Osteoblast (primary cell): Measurements from ENCODE around the gene ADAM10. TPM values are rescaled to one million over a fixed set of nuclear protein-coding genes. Genes with fewer than 3 reads are reported as not detected.

Experiments
- DNase-seq: peaks from one replicate; pipeline ENCODE4 v3.0.0; 2011; ENCODE audit warnings: low spot score, mixed read lengths; ENCODE audit not compliant: insufficient read length; ENCODE audit errors: missing footprints
- H2AFZ ChIP-seq: 2 replicates; pipeline ENCODE4 v1.6.0; 2011; ENCODE audit warnings: mild to moderate bottlenecking, low read length
- H3K27ac ChIP-seq: 2 replicates; pipeline ENCODE4 v1.5.1; 2011; ENCODE audit warnings: mild to moderate bottlenecking, low read depth, low read length, moderate library complexity
- H3K27me3 ChIP-seq: 2 replicates; pipeline ENCODE4 v1.6.0; 2012; ENCODE audit warnings: mild to moderate bottlenecking, control low read depth, inconsistent platforms, low read length, moderate library complexity; ENCODE audit not compliant: insufficient read depth
- H3K36me3 ChIP-seq: 2 replicates; pipeline ENCODE4 v1.5.1; 2011; ENCODE audit warnings: mild to moderate bottlenecking, low read length, control low read depth, moderate library complexity; ENCODE audit not compliant: insufficient read depth
- H3K4me1 ChIP-seq: 2 replicates; pipeline ENCODE4 v1.5.1; 2011; ENCODE audit warnings: mild to moderate bottlenecking, low read length, control low read depth, moderate library complexity; ENCODE audit not compliant: insufficient read depth
- H3K4me2 ChIP-seq: 2 replicates; pipeline ENCODE4 v1.6.0; 2011; ENCODE audit warnings: mild to moderate bottlenecking, low read length; ENCODE audit not compliant: insufficient read depth
- H3K4me3 ChIP-seq: fragments of 200-600 bp; sonication (generic); 3 replicates; pipeline ENCODE4 v1.5.1; 2012; ENCODE audit warnings: mild to moderate bottlenecking, low read length, inconsistent platforms; ENCODE audit not compliant: insufficient read depth
- H3K79me2 ChIP-seq: 2 replicates; pipeline ENCODE4 v1.6.0; 2012; ENCODE audit warnings: mild to moderate bottlenecking, low read length, control low read depth, inconsistent platforms; ENCODE audit not compliant: insufficient read depth
- H3K9me3 ChIP-seq: 2 replicates; pipeline ENCODE4 v1.5.1; 2011; ENCODE audit warnings: low read depth, low read length, control low read depth
- H4K20me1 ChIP-seq: 2 replicates; pipeline ENCODE4 v1.6.0; 2012; ENCODE audit warnings: mild to moderate bottlenecking, low read length, control low read depth; ENCODE audit not compliant: insufficient read depth
- CTCF ChIP-seq: IDR thresholded peaks from 2 replicates; pipeline ENCODE4 v1.5.1; 2011; ENCODE audit warnings: mild to moderate bottlenecking, low read depth, low read length, moderate library complexity; ENCODE audit errors: extremely low read depth
- total RNA-seq: library from RNA; depleted of rRNA; stranded (reverse); fragments of >200 nt; gene quantifications from 2 replicates; pipeline ENCODE4 v1.2.3, GENCODE V29; 2012

ADAM10 gene
- total RNA-seq, 1 donor, result 122 TPM

- peaks cover 4% of the 10 kb centered on the region for H3K36me3 ChIP-seq
- TF ChIP-seq CTCF, result no peak
- peak; percentile 0 for DNase-seq
These were observed 109.5 kb downstream of the ADAM10 start for GRCh38 chr15:58639992-58640391.

GRCh38 chr15:58639002-58639756, 110.3 kb downstream of the ADAM10 start:
- H4K20me1 ChIP-seq, result no peaks in the 10 kb centered on the region
- H3K9me3 ChIP-seq, result no peaks in the 10 kb centered on the region
- no peaks in the 10 kb centered on the region for H3K79me2 ChIP-seq
- no peak for TF ChIP-seq CTCF
- no peak overlapping the region for H2AFZ ChIP-seq
- H3K27me3 ChIP-seq, result no peaks in the 10 kb centered on the region
- H3K27ac ChIP-seq, result no peak overlapping the region
- H3K4me3 ChIP-seq, result no peak overlapping the region
- H3K36me3 ChIP-seq, result peaks cover 4% of the 10 kb centered on the region
- DNase-seq, result no peak
- no peak overlapping the region for H3K4me2 ChIP-seq
- peaks cover 4% of the 10 kb centered on the region for H3K4me1 ChIP-seq

More at GRCh38 chr15:58639992-58640391, 109.5 kb downstream of the ADAM10 start:
- peaks cover 4% of the 10 kb centered on the region for H3K4me1 ChIP-seq
- H3K27me3 ChIP-seq, result no peaks in the 10 kb centered on the region
- no peak overlapping the region for H2AFZ ChIP-seq
- no peaks in the 10 kb centered on the region for H3K9me3 ChIP-seq
- no peaks in the 10 kb centered on the region for H4K20me1 ChIP-seq
- no peaks in the 10 kb centered on the region for H3K79me2 ChIP-seq
- no peak overlapping the region for H3K4me3 ChIP-seq
- no peak overlapping the region for H3K27ac ChIP-seq
- no peak overlapping the region for H3K4me2 ChIP-seq

- Histone ChIP-seq H3K27me3 (no peaks in the 10 kb centered on the region), H3K79me2 (no peaks in the 10 kb centered on the region), H4K20me1 (no peaks in the 10 kb centered on the region), H3K4me1 (peaks cover 14% of the 10 kb centered on the region), H3K4me2 (no peak overlapping the region), H2AFZ (no peak overlapping the region), H3K27ac (no peak overlapping the region), H3K4me3 (no peak overlapping the region), H3K9me3 (no peaks in the 10 kb centered on the region), H3K36me3 (no peaks in the 10 kb centered on the region)
- no peak for TF ChIP-seq CTCF
- no peak for DNase-seq
These were observed 116.7 kb downstream of the ADAM10 start for GRCh38 chr15:58632789-58633188.

- Histone ChIP-seq H3K79me2 (no peaks in the 10 kb centered on the region), H3K4me2 (no peak overlapping the region), H2AFZ (no peak overlapping the region), H3K4me1 (peaks cover 16% of the 10 kb centered on the region), H3K27ac (no peak overlapping the region), H3K27me3 (no peaks in the 10 kb centered on the region), H3K9me3 (no peaks in the 10 kb centered on the region), H3K36me3 (no peaks in the 10 kb centered on the region), H4K20me1 (no peaks in the 10 kb centered on the region), H3K4me3 (no peak overlapping the region)
- no peak for TF ChIP-seq CTCF
- no peak for DNase-seq
These were observed 118.2 kb downstream of the ADAM10 start for GRCh38 chr15:58631319-58631718.
